ENCODE results near the gene F12.

- TF ChIP-seq CTCF (IDR thresholded peaks at IDR 0.05; ENCODE audit: low read length) = no peak
- TF ChIP-seq EZH2 (IDR thresholded peaks at IDR 0.05; ENCODE audit: borderline replicate concordance, low read length) = no peak
Observed at GRCh38 chr5:177387405-177387804, 22.0 kb downstream of the F12 start.

Measured in OCI-LY1 (cell line).